H1 (cell line): ENCODE measurements around the gene CCDC24. TPM values are rescaled to one million over a fixed set of nuclear protein-coding genes. Genes with fewer than 3 reads are reported as not detected.

Experiments
- CTCF ChIA-PET: fragments of 300-600 bp; sonication (Branson Sonifier 250); formaldehyde crosslinking; loops from one replicate; lab custom pipeline; 2021; ENCODE audit not compliant: partially characterized antibody; lab: Charles Lee
- POLR2A ChIA-PET: fragments of 300-600 bp; sonication (Branson Sonifier 250); formaldehyde crosslinking; loops from one replicate; lab custom pipeline; 2021; ENCODE audit warnings: inconsistent platforms; ENCODE audit not compliant: partially characterized antibody; lab: Charles Lee
- DNase-seq, 2 experiments: peaks; one replicate each; pipeline versions ENCODE4 v3.0.0 to v3.0.0-alpha.2; 2010 to 2022; ENCODE audit warnings: low spot score in 2 of 2, low read depth in 1 of 2, mixed read lengths in 1 of 2
- FAIRE-seq: peaks from 2 replicates; lab custom pipeline; 2011; peaks lifted over from hg19 to GRCh38; lab: Jason Lieb, UNC
- H2AFZ ChIP-seq: 2 replicates; pipeline ENCODE4 v1.8.1; 2012; ENCODE audit warnings: low read length, inconsistent platforms
- H2AK5ac ChIP-seq: 2 replicates; pipeline ENCODE4 v1.6.1; 2013; ENCODE audit warnings: low read depth, low read length
- H2BK120ac ChIP-seq: replicated peaks from 2 replicates; pipeline ENCODE3; 2013; ENCODE audit warnings: low read depth, low read length, inconsistent platforms
- H2BK12ac ChIP-seq: 2 replicates; pipeline ENCODE4 v1.6.1; 2013; ENCODE audit warnings: low read depth, low read length
- H2BK15ac ChIP-seq: 2 replicates; pipeline ENCODE4 v1.6.1; 2013; ENCODE audit warnings: low read length
- H2BK20ac ChIP-seq: 2 replicates; pipeline ENCODE4 v1.6.1; 2013; ENCODE audit warnings: low read length
- H2BK5ac ChIP-seq: 2 replicates; pipeline ENCODE4 v1.6.1; 2013; ENCODE audit warnings: low read depth, low read length
- H3K14ac ChIP-seq: 2 replicates; pipeline ENCODE4 v1.6.1; 2013; ENCODE audit warnings: inconsistent platforms; ENCODE audit not compliant: insufficient read length
- H3K18ac ChIP-seq: 2 replicates; pipeline ENCODE4 v1.6.1; 2013; ENCODE audit warnings: low read length; ENCODE audit errors: extremely low read depth
- H3K23ac ChIP-seq: 2 replicates; pipeline ENCODE4 v1.6.1; 2013; ENCODE audit warnings: inconsistent platforms; ENCODE audit not compliant: insufficient read length
- H3K23me2 ChIP-seq: 2 replicates; pipeline ENCODE4 v1.6.1; 2013; ENCODE audit warnings: low read depth, low read length
- H3K27ac ChIP-seq: 2 replicates; pipeline ENCODE4 v1.6.1; 2011; ENCODE audit warnings: low read depth, low read length, inconsistent platforms
- H3K27me3 ChIP-seq, 4 experiments: replicated peaks in 1 of 4; 1 replicate in 1 of 4; 2 replicates in 3 of 4; pipeline versions ENCODE4 v1.6.1 to v1.8.1; 2011 to 2013; ENCODE audit warnings: low read length in 3 of 4, mild to moderate bottlenecking in 3 of 4, inconsistent platforms in 2 of 4, mixed read lengths in 2 of 4, moderate library complexity in 1 of 4; ENCODE audit not compliant: control insufficient read depth in 3 of 4, insufficient read depth in 3 of 4; ENCODE audit errors: extremely low read depth in 1 of 4
- H3K36me3 ChIP-seq, 4 experiments: 2 replicates each; pipeline versions ENCODE4 v1.6.1 to v1.8.1; 2011 to 2013; ENCODE audit warnings: mild to moderate bottlenecking in 4 of 4, low read length in 3 of 4, moderate library complexity in 2 of 4, control low read depth in 1 of 4, inconsistent platforms in 1 of 4; ENCODE audit not compliant: insufficient read depth in 4 of 4, control insufficient read depth in 2 of 4
- H3K4ac ChIP-seq: replicated peaks from 2 replicates; pipeline ENCODE3; 2013; ENCODE audit warnings: low read length, low read depth, mixed read lengths, inconsistent platforms; ENCODE audit not compliant: insufficient read length
- H3K4me1 ChIP-seq, 4 experiments: replicated peaks in 1 of 4; 1 replicate in 1 of 4; 2 replicates in 3 of 4; pipeline versions ENCODE4 v1.6.1 to v1.8.1; 2011 to 2013; ENCODE audit warnings: low read length in 3 of 4, inconsistent platforms in 2 of 4, mixed read lengths in 1 of 4; ENCODE audit not compliant: insufficient read depth in 4 of 4, control insufficient read depth in 3 of 4
- H3K4me2 ChIP-seq, 2 experiments: 2 replicates each; pipeline versions ENCODE4 v1.6.1 to v1.8.1; 2011 to 2013; ENCODE audit warnings: low read depth in 2 of 2, low read length in 2 of 2, control low read depth in 1 of 2, inconsistent platforms in 1 of 2, mild to moderate bottlenecking in 1 of 2; ENCODE audit not compliant: insufficient read depth in 1 of 2
- H3K4me3 ChIP-seq, 4 experiments: fragments of 200-600, 300-600 bp in 1 of 4; sonication (generic), shearing (Covaris generic), sonication (Bioruptor Twin) in 1 of 4; 2 replicates each; pipeline versions ENCODE4 v1.5.1 to v1.8.1; 2011 to 2016; ENCODE audit warnings: low read length in 4 of 4, low read depth in 3 of 4, control low read depth in 2 of 4, inconsistent platforms in 2 of 4, mild to moderate bottlenecking in 2 of 4, mixed read lengths in 1 of 4, moderate library complexity in 1 of 4; ENCODE audit not compliant: insufficient read depth in 2 of 4; ENCODE audit errors: extremely low read depth in 1 of 4
- H3K56ac ChIP-seq: replicated peaks from 2 replicates; pipeline ENCODE3; 2013; ENCODE audit warnings: low read depth, mild to moderate bottlenecking, mixed read lengths, low read length, inconsistent platforms; ENCODE audit not compliant: insufficient read length
- H3K79me1 ChIP-seq: 2 replicates; pipeline ENCODE4 v1.6.1; 2013; ENCODE audit warnings: low read depth, low read length, control low read depth
- H3K79me2 ChIP-seq, 2 experiments: 2 replicates each; pipeline versions ENCODE4 v1.6.1 to v1.8.1; 2012 to 2013; ENCODE audit warnings: low read length in 2 of 2, mild to moderate bottlenecking in 2 of 2, inconsistent platforms in 1 of 2; ENCODE audit not compliant: insufficient read depth in 2 of 2, control insufficient read depth in 1 of 2
- H3K9ac ChIP-seq, 4 experiments: replicated peaks in 1 of 4; 1 replicate in 1 of 4; 2 replicates in 3 of 4; pipeline versions ENCODE4 v1.6.1 to v1.8.1; 2011 to 2013; ENCODE audit warnings: low read depth in 3 of 4, low read length in 3 of 4, control low read depth in 2 of 4, mild to moderate bottlenecking in 2 of 4, moderate library complexity in 2 of 4, inconsistent platforms in 1 of 4; ENCODE audit errors: extremely low read depth in 1 of 4
- H3K9me3 ChIP-seq, 2 experiments: 2 replicates each; pipeline versions ENCODE4 v1.6.1 to v1.8.1; 2012 to 2013; ENCODE audit warnings: mild to moderate bottlenecking in 2 of 2, moderate library complexity in 2 of 2, control low read depth in 1 of 2, inconsistent platforms in 1 of 2, low read depth in 1 of 2, low read length in 1 of 2, mixed read lengths in 1 of 2; ENCODE audit not compliant: insufficient read depth in 2 of 2
- H4K20me1 ChIP-seq, 2 experiments: replicated peaks in 1 of 2; 2 replicates each; pipeline versions ENCODE3 to v1.8.1; 2011 to 2013; ENCODE audit warnings: inconsistent platforms in 2 of 2, low read length in 2 of 2, mild to moderate bottlenecking in 1 of 2; ENCODE audit not compliant: insufficient read depth in 2 of 2, control insufficient read depth in 1 of 2
- H4K5ac ChIP-seq: 2 replicates; pipeline ENCODE4 v1.6.1; 2013; ENCODE audit warnings: low read length, low read depth, mixed read lengths, inconsistent platforms; ENCODE audit not compliant: insufficient read length
- H4K8ac ChIP-seq: 2 replicates; pipeline ENCODE4 v1.8.0; 2013; ENCODE audit warnings: mild to moderate bottlenecking, moderate library complexity, low read length, inconsistent platforms; ENCODE audit not compliant: insufficient read depth; ENCODE audit errors: extremely low read depth
- H4K91ac ChIP-seq: replicated peaks from 2 replicates; pipeline ENCODE3; 2013; ENCODE audit warnings: low read length, mixed read lengths, inconsistent platforms; ENCODE audit not compliant: insufficient read length
- ASH2L ChIP-seq: fragments of 200-600, 300-600 bp; sonication (generic); IDR thresholded peaks from one replicate; pipeline ENCODE4 v1.7.1; 2017; ENCODE audit warnings: low read length
- CHD1 ChIP-seq: IDR thresholded peaks from 2 replicates; pipeline ENCODE4 v1.6.1; 2012; ENCODE audit warnings: low read depth, low read length, improper control_type of control experiment
- KDM4A ChIP-seq: IDR thresholded peaks from one replicate; pipeline ENCODE4 v1.7.1; 2012; ENCODE audit warnings: low read depth, mild to moderate bottlenecking, moderate library complexity, low read length, inconsistent platforms; ENCODE audit not compliant: severe bottlenecking
- NANOG ChIP-seq: IDR thresholded peaks from 2 replicates; pipeline ENCODE4 v1.6.1; 2011; ENCODE audit warnings: low read length, low read depth, mild to moderate bottlenecking, inconsistent platforms; ENCODE audit not compliant: insufficient read depth, poor library complexity, severe bottlenecking
- RFX5 ChIP-seq: IDR thresholded peaks from 2 replicates; pipeline ENCODE4 v1.6.1; 2011; ENCODE audit warnings: low read depth, low read length, improper control_type of control experiment, borderline replicate concordance
- SAP30 ChIP-seq: fragments of 300-600 bp; sonication (generic); IDR thresholded peaks from 2 replicates; pipeline ENCODE4 v1.7.1; 2012; ENCODE audit warnings: low read length, moderate library complexity, mild to moderate bottlenecking, inconsistent platforms; ENCODE audit not compliant: insufficient read depth, insufficient replicate concordance
- SP4 ChIP-seq: IDR thresholded peaks from 2 replicates; pipeline ENCODE4 v1.6.1; 2012; ENCODE audit warnings: low read length, inconsistent platforms
- TAF1 ChIP-seq: IDR thresholded peaks from 2 replicates; pipeline ENCODE4 v1.6.1; 2011; ENCODE audit warnings: mild to moderate bottlenecking, low read depth, low read length
- WGBS, 2 experiments: shearing (Covaris generic) in 1 of 2; methylation state at CpG; one replicate each; pipeline versions ENCODE4 v1.1.6 to v1.1.7; 2013 to 2015; ENCODE audit warnings: low lambda C conversion rate in 2 of 2, mixed read lengths in 2 of 2, inconsistent platforms in 1 of 2, low coverage in 1 of 2, missing lambda C conversion rate in 1 of 2; ENCODE audit not compliant: insufficient replicate concordance in 2 of 2, insufficient coverage in 1 of 2, insufficient read length in 1 of 2; ENCODE audit errors: extremely low coverage in 1 of 2, missing lambda C conversion rate in 1 of 2; 5-methylcytosine and 5-hydroxymethylcytosine counted together
- polyA plus RNA-seq, 7 experiments: library from polyadenylated mRNA; depleted of rRNA in 3 of 7; stranded (reverse) in 5 of 7; unstranded in 2 of 7; fragments of >200 nt in 5 of 7; fragments of 200-250 nt in 2 of 7; gene quantifications; 1 replicate in 5 of 7; 2 replicates in 1 of 7; 4 replicates in 1 of 7; pipeline versions ENCODE4 v1.2.1 to v1.2.3, GENCODE V29; 2011 to 2013; ENCODE audit warnings: missing spikeins in 2 of 7, mixed read lengths in 2 of 7
- total RNA-seq: library from RNA; stranded (reverse); fragmentation: NEBNext Ultra II Directional; extraction: Animal tissue kit (Norgen Biotek cat#: 25700); gene quantifications from 2 replicates; pipeline ENCODE4 v1.2.1, GENCODE V29; 2021
- TF ChIP-seq, protein P1 (sequence below): IDR thresholded peaks from 2 replicates; pipeline ENCODE4 v1.6.1; 2012; ENCODE audit warnings: inconsistent platforms
- TF ChIP-seq, protein P2 (sequence below): IDR thresholded peaks from 2 replicates; pipeline ENCODE4 v1.6.1; 2011; ENCODE audit warnings: low read depth, mild to moderate bottlenecking, low read length; ENCODE audit not compliant: insufficient read depth

Gene CCDC24
- total and polyA plus RNA-seq, 2 of the 8 experiments (the other 6 are each of a cell fraction or from before 2014, with no cell fraction given), result 11.2 to 11.4 TPM

- FAIRE-seq, result no peak
- Histone ChIP-seq H3K27ac (no peak overlapping the region), H3K36me3 (peaks cover 2 to 23% (median 15%) of the 10 kb centered on the region in 4 experiments; a peak in 5 of 8 replicates)
- no peak for TF ChIP-seq ASH2L
- TF ChIP-seq SAP30, result peak; percentile 58
- TF ChIP-seq NANOG, result no peak
- TF ChIP-seq CHD1, result no peak
- TF ChIP-seq, protein P1, sequence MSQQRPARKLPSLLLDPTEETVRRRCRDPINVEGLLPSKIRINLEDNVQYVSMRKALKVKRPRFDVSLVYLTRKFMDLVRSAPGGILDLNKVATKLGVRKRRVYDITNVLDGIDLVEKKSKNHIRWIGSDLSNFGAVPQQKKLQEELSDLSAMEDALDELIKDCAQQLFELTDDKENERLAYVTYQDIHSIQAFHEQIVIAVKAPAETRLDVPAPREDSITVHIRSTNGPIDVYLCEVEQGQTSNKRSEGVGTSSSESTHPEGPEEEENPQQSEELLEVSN, result peak; percentile 74
- TF ChIP-seq TAF1, result no peak
- no peak for TF ChIP-seq SP4
- no peak for TF ChIP-seq RFX5
- TF ChIP-seq KDM4A, result no peak
- TF ChIP-seq, protein P2, sequence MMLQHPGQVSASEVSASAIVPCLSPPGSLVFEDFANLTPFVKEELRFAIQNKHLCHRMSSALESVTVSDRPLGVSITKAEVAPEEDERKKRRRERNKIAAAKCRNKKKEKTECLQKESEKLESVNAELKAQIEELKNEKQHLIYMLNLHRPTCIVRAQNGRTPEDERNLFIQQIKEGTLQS, result no peak
These were observed 11.7 kb upstream of the CCDC24 start for GRCh38 chr1:43979528-43980254.

More at GRCh38 chr1:43979528-43980254, 11.7 kb upstream of the CCDC24 start:
- no peaks in the 10 kb centered on the region for H3K9me3 ChIP-seq
- H3K4me1 ChIP-seq, result peaks cover 4 to 17% (median 15%) of the 10 kb centered on the region in 4 experiments
- no peaks in the 10 kb centered on the region for H3K27me3 ChIP-seq
- POLR2A ChIA-PET, result interaction anchor here (0.6 to 1.9 kb wide), 8 partner anchors 10 to 216 kb away, joined by 3 to 10 read pairs (median 4); partner anchors contain the start of genes CCDC24 and DPH2
- no peak overlapping the region for H4K5ac ChIP-seq
- no peak overlapping the region for H2BK20ac ChIP-seq
- 0 out of 2 replicates have a peak overlapping the region, but pooled peaks have one; percentile 14 for H2BK15ac ChIP-seq
- H2AFZ ChIP-seq, result no peak overlapping the region
- peak overlapping the region; percentile 5 for H3K14ac ChIP-seq
- CTCF ChIA-PET, result interaction anchor here (0.8 to 1.1 kb wide), 4 partner anchors 9 to 216 kb away, joined by 3 to 5 read pairs (median 3); no protein-coding TSS in a partner anchor
- no peak overlapping the region; the same call in 1 of the 2 replicates for H2BK5ac ChIP-seq
- peak overlapping the region; percentile 30; the same call in 1 of the 2 replicates for H2BK12ac ChIP-seq
- H4K20me1 ChIP-seq, result peaks cover 2 to 37% of the 10 kb centered on the region in 2 experiments
- H3K18ac ChIP-seq, result peak overlapping the region; percentile 34
- peak in 1 of 2 experiments; percentile 73 for DNase-seq
- H3K4me2 ChIP-seq, result peak overlapping the region; percentile 61 to 85
- peak overlapping the region; percentile 45; the same call in 1 of the 2 replicates for H2AK5ac ChIP-seq
- peak overlapping the region; percentile 42 to 74 (median 64) for H3K4me3 ChIP-seq
- H3K9ac ChIP-seq, result peak overlapping the region; percentile 2 to 87 (median 54); a peak in 6 of 7 replicates
- H3K4ac ChIP-seq, result peak overlapping the region; percentile 3
- 13% methylated on average over 19 of the region's 45 CpGs; no CpG with 5 or more reads in 1 of the 2 experiments for WGBS, 2 experiments
- no peak overlapping the region for H3K23ac ChIP-seq
- peak overlapping the region; percentile 63 for H4K91ac ChIP-seq
- H3K79me1 ChIP-seq, result peaks cover 28% of the 10 kb centered on the region
- peak overlapping the region; percentile 52 for H2BK120ac ChIP-seq
- peak overlapping the region; percentile 89 for H4K8ac ChIP-seq
- H3K56ac ChIP-seq, result no peak overlapping the region
- peaks cover 0 to 24% of the 10 kb centered on the region in 2 experiments; a peak in 2 of 4 replicates for H3K79me2 ChIP-seq
- peaks cover 21% of the 10 kb centered on the region for H3K23me2 ChIP-seq
